Measurements from ENCODE around the gene PITPNC1. TPM values are rescaled to one million over a fixed set of nuclear protein-coding genes. Genes with fewer than 3 reads are reported as not detected.

PITPNC1 gene
- total RNA-seq, 1 donor from 2014 or later, result 8.1 TPM

GRCh38 chr17:67676305-67676704 is 299.2 kb downstream of the PITPNC1 start:
- H3K4me3 ChIP-seq, result no peak overlapping the region
- intact Hi-C loops (cut with DNase I), result no loop called here
- H3K27ac ChIP-seq, result no peak overlapping the region
- H3K27me3 ChIP-seq, result no peaks in the 10 kb centered on the region
- TF ChIP-seq POLR2AphosphoS5 (IDR thresholded peaks at IDR 0.05; ENCODE audit: insufficient read depth in 1 of 2, low read depth in 1 of 2) (no peak), POLR2A (IDR thresholded peaks at IDR 0.05) (no peak), CTCF (IDR thresholded peaks at IDR 0.05) (no peak)
- H3K4me1 ChIP-seq, result no peaks in the 10 kb centered on the region
- H3K9me3 ChIP-seq, result no peaks in the 10 kb centered on the region
- no peak for DNase-seq (ENCODE audit: extremely low spot score in 2 of 2)
- no peaks in the 10 kb centered on the region for H3K36me3 ChIP-seq

GRCh38 chr17:67678414-67678813 is 301.3 kb downstream of the PITPNC1 start:
- TF ChIP-seq CTCF (IDR thresholded peaks at IDR 0.05) (no peak), POLR2AphosphoS5 (IDR thresholded peaks at IDR 0.05; ENCODE audit: insufficient read depth in 1 of 2, low read depth in 1 of 2) (no peak), POLR2A (IDR thresholded peaks at IDR 0.05) (no peak)
- no peaks in the 10 kb centered on the region for H3K27me3 ChIP-seq
- intact Hi-C loops (cut with DNase I), result no loop called here
- no peak overlapping the region for H3K27ac ChIP-seq
- H3K9me3 ChIP-seq, result no peaks in the 10 kb centered on the region
- no peaks in the 10 kb centered on the region for H3K4me1 ChIP-seq
- no peak overlapping the region for H3K4me3 ChIP-seq
- no peak for DNase-seq (ENCODE audit: extremely low spot score in 2 of 2)
- no peaks in the 10 kb centered on the region for H3K36me3 ChIP-seq

GRCh38 chr17:67679225-67679624 is 302.1 kb downstream of the PITPNC1 start:
- Histone ChIP-seq H3K36me3 (no peaks in the 10 kb centered on the region), H3K4me3 (no peak overlapping the region), H3K4me1 (no peaks in the 10 kb centered on the region), H3K27me3 (no peaks in the 10 kb centered on the region), H3K27ac (no peak overlapping the region), H3K9me3 (no peaks in the 10 kb centered on the region)
- TF ChIP-seq CTCF (IDR thresholded peaks at IDR 0.05) (no peak), POLR2AphosphoS5 (IDR thresholded peaks at IDR 0.05; ENCODE audit: insufficient read depth in 1 of 2, low read depth in 1 of 2) (no peak), POLR2A (IDR thresholded peaks at IDR 0.05) (no peak)
- no peak for DNase-seq (ENCODE audit: extremely low spot score in 2 of 2)
- intact Hi-C loops (cut with DNase I), result no loop called here

GRCh38 chr17:67679721-67680120 is 302.6 kb downstream of the PITPNC1 start:
- intact Hi-C loops (cut with DNase I), result no loop called here
- H3K27ac ChIP-seq, result no peak overlapping the region

More at GRCh38 chr17:67679721-67680120, 302.6 kb downstream of the PITPNC1 start:
- Histone ChIP-seq H3K4me1 (no peaks in the 10 kb centered on the region), H3K27me3 (no peaks in the 10 kb centered on the region), H3K4me3 (no peak overlapping the region), H3K36me3 (no peaks in the 10 kb centered on the region), H3K9me3 (no peaks in the 10 kb centered on the region)
- no peak for DNase-seq (ENCODE audit: extremely low spot score in 2 of 2)
- TF ChIP-seq POLR2AphosphoS5 (IDR thresholded peaks at IDR 0.05; ENCODE audit: insufficient read depth in 1 of 2, low read depth in 1 of 2) (no peak), CTCF (IDR thresholded peaks at IDR 0.05) (no peak), POLR2A (IDR thresholded peaks at IDR 0.05) (no peak)
